ENCODE results near the gene GBA3. TPM values are rescaled to one million over a fixed set of nuclear protein-coding genes. Genes with fewer than 3 reads are reported as not detected.

GBA3 gene
- 0.63 TPM in 1 of 2 replicates, not detected in the other for total RNA-seq

GRCh38 chr4:22692736-22693135, at the start of gene GBA3:
Gene GBA3 (plus strand): TSS chr4:22692937.
- TF ChIP-seq, protein P1, sequence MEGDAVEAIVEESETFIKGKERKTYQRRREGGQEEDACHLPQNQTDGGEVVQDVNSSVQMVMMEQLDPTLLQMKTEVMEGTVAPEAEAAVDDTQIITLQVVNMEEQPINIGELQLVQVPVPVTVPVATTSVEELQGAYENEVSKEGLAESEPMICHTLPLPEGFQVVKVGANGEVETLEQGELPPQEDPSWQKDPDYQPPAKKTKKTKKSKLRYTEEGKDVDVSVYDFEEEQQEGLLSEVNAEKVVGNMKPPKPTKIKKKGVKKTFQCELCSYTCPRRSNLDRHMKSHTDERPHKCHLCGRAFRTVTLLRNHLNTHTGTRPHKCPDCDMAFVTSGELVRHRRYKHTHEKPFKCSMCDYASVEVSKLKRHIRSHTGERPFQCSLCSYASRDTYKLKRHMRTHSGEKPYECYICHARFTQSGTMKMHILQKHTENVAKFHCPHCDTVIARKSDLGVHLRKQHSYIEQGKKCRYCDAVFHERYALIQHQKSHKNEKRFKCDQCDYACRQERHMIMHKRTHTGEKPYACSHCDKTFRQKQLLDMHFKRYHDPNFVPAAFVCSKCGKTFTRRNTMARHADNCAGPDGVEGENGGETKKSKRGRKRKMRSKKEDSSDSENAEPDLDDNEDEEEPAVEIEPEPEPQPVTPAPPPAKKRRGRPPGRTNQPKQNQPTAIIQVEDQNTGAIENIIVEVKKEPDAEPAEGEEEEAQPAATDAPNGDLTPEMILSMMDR (conservative IDR thresholded peaks at IDR 0.05; ENCODE audit: low read depth, low read length) = peak; percentile 16
- no peak for DNase-seq (ENCODE audit: low read depth)
- no peak within 1 kb of the TSS for H3K4me3 ChIP-seq (ENCODE audit: low read depth, low read length)

DNA sequence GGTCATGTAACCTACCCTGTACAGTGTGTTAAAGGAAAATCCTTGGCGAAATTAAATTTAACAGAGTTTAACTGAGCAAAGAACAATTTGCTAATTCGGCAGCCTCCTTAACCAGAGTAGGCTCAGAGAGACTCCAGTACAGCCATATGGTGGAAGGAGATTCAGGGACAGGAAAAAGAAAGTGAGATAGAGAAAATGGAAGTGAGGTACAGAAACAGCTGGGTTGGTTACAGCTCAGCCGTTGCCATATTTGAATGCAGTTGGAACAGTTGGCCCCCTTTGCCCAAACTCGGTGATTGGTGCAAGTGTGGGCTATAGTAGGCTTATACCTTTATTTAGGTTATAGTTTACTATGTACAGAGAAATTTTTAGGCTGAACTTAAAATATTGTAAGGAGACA, 48.8 kb upstream of the GBA3 start:
- TF ChIP-seq, protein P1 (conservative IDR thresholded peaks at IDR 0.05; ENCODE audit: low read depth, low read length) = no peak
- H3K4me3 ChIP-seq (ENCODE audit: low read depth, low read length) = no peak overlapping the region
- no peak for DNase-seq (ENCODE audit: low read depth)

- no peak overlapping the region for H3K4me3 ChIP-seq (ENCODE audit: low read depth, low read length)
- TF ChIP-seq, protein P1 (conservative IDR thresholded peaks at IDR 0.05; ENCODE audit: low read depth, low read length) = no peak
- DNase-seq (ENCODE audit: low read depth) = no peak
Measured at GRCh38 chr4:22645481-22646182, 47.1 kb upstream of the GBA3 start.

GRCh38 chr4:22648996-22649395, 43.7 kb upstream of the GBA3 start:
- no peak for DNase-seq (ENCODE audit: low read depth)
- no peak overlapping the region for H3K4me3 ChIP-seq (ENCODE audit: low read depth, low read length)
- TF ChIP-seq, protein P1 (conservative IDR thresholded peaks at IDR 0.05; ENCODE audit: low read depth, low read length) = no peak

DNA sequence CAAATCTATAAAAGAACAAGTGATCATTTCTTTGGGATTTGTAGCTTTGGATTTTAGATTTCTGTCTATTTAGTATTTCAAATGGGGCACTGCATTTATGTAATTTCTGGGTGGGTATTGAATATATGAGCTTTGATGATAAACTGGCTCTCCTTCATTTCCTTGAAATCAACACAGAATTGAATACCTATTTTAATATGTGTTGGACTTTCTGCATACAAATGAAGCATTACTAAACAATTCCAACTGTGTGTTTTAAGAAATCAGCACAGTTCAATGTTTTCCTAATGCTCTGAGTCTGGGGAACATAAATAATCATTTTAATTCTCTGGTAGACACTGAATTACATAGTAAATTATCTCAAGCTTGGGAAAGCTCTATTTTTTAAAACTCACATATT, 42.0 kb upstream of the GBA3 start:
- TF ChIP-seq, protein P1 (conservative IDR thresholded peaks at IDR 0.05; ENCODE audit: low read depth, low read length) = no peak

DNA sequence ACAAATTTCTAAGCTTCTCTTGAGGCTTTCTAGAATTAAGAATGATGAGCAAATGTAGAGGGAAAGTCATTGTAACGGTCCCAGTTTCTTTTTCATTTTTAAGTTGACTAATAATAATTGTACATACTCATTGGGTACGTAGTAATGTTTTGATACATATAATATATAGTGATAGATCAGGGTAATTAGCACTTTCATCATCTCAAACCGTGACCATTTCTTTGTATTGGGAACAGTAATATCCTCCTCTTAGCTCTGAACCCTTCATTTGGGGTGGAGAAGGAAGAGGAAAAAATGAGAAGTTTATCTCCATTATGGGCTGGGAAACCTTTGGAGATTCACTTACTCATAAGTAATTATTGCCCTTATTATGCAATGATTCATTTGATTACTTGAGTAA, 39.0 kb upstream of the GBA3 start:
- no peak overlapping the region for H3K4me3 ChIP-seq (ENCODE audit: low read depth, low read length)
- TF ChIP-seq, protein P1 (conservative IDR thresholded peaks at IDR 0.05; ENCODE audit: low read depth, low read length) = no peak
- DNase-seq (ENCODE audit: low read depth) = no peak

More for the DNA sequence above, 42.0 kb upstream of the GBA3 start:
- H3K4me3 ChIP-seq (ENCODE audit: low read depth, low read length) = no peak overlapping the region
- DNase-seq (ENCODE audit: low read depth) = no peak

DNA sequence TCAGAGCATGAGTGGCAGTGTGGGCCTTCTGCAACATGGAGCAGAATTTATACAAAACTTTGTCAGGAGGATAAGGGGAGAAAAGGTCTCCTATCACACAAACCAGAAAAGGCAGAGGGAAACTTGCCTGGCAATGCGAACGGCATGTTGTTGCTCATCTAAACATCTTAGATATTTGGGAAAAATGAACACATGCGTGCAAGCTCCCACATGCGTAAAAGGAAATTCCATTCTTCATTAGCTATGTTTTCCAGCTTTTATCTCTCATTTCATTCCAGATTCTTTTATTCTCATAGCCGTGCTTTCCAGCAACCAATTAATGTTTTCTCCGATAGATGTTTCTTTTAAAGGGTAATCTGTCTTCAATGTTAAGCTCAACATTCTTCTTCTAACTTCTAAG, 31.3 kb upstream of the GBA3 start:
- no peak for DNase-seq (ENCODE audit: low read depth)
- no peak overlapping the region for H3K4me3 ChIP-seq (ENCODE audit: low read depth, low read length)
- TF ChIP-seq, protein P1 (conservative IDR thresholded peaks at IDR 0.05; ENCODE audit: low read depth, low read length) = no peak

Measured in epithelial cell of proximal tubule (primary cell).